Right lobe of liver (tissue), 4 donors: ENCODE measurements around the gene LGALS7.
"Not testable (repeated sequence)": the region's sequence is repeated elsewhere in the genome, so short reads cannot be mapped to it uniquely, and the experiment has no call there.

Source experiments
- CTCF ChIP-seq, 4 donors: fragments of 200-600 bp in 3 of 4; fragments of 450-650 bp in 1 of 4; IDR thresholded peaks; one replicate each; pipeline versions ENCODE4 v1.5.1 to v1.8.0; 2016 to 2022; ENCODE audit warnings: antibody characterized with exemption in 4 of 4, mild to moderate bottlenecking in 2 of 4
- POLR2A ChIP-seq: fragments of 450-650 bp; IDR thresholded peaks from one replicate; pipeline ENCODE4 v1.6.1; 2017; ENCODE audit warnings: antibody characterized with exemption, mild to moderate bottlenecking
- donor health status: DM: no; HTN: no; CAD: no.
- donor health status: DM: no; HTN: no; CAD: no.
- donor health status: DM: no; HTN: yes; CAD: no.

- TF ChIP-seq CTCF (IDR thresholded peaks at IDR 0.05); POLR2A: not testable (repeated sequence)
Observed at GRCh38 chr19:38821230-38821825, 48.0 kb upstream of the LGALS7 start.
